GM21825 (cell line): ENCODE results near the gene PCGF3.
"Not testable (repeated sequence)": the region's sequence is repeated elsewhere in the genome, so short reads cannot be mapped to it uniquely, and the experiment has no call there.

ENCODE experiments used
- ATAC-seq: cut with Tn5 transposase; IDR thresholded peaks from one replicate; pipeline ENCODE4 v1.9.1; 2021; ENCODE audit warnings: mild to moderate bottlenecking, moderate library complexity; ENCODE audit not compliant: unreplicated experiment

Gene PCGF3

DNA sequence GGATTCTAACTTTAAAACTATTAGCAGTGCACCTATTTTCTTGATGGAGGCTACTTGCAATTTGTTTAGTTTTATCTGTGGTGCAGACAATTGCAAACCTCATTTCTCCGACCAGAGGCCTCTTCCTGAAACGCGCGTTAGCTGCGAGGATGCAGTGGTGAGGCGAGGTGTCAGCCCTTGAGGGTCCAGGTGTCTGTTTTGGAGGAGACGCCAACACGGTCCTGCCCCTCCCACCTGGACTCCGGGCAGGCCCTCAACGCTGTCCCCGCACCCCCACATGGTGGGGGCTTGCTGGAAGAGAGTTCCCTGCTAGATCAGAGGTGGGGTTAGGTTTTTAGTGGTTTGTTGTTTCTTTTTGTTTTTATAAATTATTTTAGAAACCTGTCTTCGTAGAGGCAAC, 34.4 kb downstream of the PCGF3 start:
- no peak for ATAC-seq

DNA sequence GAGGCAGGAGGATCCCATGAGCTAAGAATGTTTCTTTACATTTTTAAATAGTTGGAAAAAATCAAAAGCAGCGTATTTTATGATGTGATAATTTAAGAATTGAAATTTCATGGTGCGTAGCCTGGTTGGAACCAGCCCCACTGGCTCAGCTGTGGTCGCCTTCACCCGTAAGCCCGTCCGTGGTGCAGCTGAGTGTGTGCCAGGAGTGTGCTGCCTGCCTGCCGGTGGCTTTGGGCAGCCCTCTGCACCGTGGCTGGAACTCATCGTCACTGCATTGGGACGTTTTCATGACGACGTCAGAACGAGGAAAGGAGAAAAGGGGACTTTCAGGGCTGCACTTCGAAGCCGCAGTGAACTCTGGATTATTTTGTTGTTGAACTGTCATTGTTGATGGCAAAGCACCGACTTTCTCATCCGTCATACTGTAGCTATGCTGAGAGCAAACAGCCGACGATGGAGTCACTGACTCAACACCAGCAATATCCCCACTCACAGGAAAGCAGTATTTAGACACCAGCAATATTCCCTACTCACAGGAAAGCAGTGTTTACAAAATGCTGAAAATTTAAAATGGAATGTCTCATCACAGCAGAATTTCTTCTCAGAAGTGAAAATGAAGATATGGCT, 35.1 kb downstream of the PCGF3 start:
- ATAC-seq, result no peak

DNA sequence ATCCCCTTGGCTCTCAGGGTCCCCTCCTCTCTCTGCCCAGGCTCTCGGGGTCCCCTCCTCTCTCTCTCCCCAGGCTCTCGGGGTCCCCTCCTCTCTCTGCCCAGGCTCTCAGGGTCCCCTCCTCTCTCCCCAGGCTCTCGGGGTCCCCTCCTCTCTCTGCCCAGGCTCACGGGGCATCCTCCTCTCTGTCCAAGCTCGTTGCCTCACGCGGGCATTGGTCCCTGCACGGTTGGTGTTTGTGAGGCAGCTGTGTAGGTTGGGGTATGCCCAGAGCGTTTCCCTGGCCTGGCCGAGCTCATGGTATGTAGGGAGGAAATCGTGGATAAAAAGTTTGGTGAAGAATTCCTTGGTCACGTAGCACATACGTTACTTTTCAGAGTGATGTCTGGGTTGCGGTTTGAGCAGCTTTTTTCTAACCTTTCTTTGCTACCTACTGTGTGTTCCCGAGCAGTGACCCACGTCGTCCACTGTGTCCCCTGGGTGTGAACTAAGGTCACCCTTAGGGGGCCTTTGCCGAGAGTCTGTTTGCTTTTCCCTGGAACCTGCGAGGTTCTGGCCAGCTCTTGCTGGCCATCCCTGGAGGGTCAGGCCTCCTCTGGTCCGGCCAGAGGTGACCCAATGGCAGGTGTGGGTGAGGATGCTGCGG, 36.6 kb downstream of the PCGF3 start:
- ATAC-seq, result no peak

DNA sequence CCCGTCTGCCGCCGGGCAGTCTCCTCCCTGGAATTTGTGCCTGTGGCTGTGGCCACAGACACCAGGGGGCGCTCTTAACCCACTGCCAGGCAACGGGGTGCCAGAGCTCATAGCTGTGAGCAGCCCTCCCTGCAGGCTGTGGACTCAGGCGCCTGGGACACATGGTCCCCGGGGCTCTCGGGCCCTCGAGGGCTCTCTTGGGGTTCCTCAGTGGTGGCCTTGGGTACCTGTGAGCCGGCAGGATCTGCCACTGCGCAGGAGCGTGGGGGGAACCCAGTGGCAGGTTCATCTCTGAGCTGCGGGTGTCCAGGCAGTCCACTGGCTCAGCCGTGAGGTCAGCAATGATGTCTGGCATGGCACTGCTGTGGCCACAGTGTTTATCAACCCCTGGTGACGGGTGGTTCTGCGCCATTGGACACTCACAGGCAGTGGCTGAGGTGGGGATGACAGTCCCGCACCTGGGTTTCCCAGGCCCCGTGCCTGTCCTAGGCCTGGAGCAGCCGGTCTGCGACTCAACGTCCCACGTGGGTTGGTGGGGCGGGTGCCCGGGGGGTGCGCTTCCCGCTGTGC, 37.2 kb downstream of the PCGF3 start:
- ATAC-seq, result no peak

GRCh38 chr4:743463-744211, 38.0 kb downstream of the PCGF3 start:
- ATAC-seq, result no peak

- ATAC-seq, result no peak
These were observed 38.7 kb downstream of the PCGF3 start for GRCh38 chr4:744212-744841.

DNA sequence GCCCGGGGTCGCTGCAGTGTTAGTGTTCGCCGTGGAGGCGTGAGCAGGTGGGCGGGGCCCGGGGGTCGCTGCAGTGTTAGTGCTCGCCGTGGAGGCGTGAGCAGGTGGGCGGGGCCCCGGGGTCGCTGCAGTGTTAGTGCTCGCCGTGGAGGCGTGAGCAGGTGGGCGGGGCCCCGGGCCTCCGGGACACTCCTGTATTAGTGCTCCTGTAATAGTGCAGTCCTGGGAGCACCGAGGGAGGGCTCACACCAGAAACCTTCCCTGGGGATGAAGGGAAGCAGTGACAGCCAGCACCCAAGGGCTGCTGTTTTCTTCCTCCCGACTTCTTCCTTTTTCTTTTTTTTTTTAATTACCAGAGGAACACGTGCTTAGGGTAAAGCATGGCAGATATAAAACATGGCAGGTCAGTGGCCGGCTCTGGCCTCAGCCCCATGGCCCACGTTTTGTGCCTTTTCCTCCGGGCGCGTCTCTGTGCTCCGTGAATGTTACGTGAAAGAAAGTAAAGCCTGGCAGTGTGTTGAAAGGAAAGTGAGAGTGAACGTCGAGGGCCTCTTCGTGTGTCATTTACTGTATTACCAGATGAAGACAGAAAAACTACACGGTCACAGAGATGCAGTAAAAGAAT, 42.0 kb downstream of the PCGF3 start:
- no peak for ATAC-seq

DNA sequence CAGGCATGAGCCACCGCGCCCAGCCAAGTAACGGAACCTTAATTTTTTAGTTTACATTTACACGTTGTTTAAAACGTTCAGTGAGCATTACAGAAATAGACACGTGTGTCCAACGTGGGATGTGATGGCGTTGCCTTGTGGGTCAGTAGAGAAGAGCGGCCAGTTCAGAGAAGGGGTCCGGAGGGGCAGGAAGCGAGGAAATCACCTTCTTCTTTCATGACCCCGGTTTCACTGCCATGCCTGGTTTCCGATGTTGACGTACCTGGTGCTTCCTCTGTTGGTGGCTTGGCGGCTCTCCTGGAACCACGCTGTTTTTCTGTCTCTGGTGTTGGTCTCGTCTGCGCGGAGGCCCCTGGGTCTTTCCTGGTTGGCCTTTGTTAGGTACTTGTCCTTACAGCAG, 42.8 kb downstream of the PCGF3 start:
- ATAC-seq, result no peak

DNA sequence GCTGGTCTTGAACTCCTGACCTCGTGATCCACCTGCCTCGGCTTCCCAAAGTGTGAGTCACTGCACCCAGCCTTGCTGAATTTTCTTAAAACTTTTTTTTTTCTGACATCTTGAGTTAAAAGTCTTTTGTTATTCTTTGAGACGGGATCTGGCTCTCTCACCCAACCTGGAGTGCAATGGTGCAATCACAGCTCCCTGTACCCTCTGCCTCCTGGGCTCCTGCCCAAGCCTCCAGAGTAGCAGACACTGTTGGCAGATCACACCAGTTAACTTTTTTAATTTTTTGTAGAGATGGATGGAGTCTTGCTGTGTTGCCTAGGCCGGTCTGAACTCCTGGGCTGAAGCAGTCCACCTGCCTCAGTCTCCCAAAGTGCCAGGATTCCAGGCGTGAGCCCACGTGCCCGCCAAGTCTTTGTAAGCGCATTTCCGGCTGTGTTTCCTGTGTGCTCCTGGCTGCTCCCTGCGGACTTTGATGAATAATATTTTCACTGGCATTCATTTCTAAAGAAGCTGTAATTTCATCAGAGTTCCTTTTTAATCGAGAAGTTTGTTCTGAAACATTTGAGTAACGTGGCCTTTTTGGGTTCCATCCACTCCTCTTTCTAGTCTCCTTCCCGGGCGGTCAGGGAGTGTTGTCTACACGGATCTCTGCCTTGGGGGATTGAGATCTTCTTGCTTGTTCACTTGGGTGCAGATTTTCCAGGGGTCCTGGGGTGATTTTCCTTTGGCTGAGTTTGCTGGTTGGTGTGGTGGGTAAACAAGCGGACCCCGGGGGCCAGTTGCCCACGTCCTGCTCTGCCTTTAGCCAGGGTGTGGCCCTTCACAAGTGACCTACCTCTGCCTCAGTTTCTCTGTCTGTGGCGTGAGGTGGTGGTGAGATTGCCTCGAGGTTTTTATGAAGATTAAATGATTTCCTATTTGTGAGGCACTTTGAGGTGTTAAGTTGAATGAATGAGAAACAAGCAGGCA, 44.4 kb downstream of the PCGF3 start:
- no peak for ATAC-seq

- no peak for ATAC-seq
These were observed 46.0 kb downstream of the PCGF3 start for GRCh38 chr4:751676-752075.

DNA sequence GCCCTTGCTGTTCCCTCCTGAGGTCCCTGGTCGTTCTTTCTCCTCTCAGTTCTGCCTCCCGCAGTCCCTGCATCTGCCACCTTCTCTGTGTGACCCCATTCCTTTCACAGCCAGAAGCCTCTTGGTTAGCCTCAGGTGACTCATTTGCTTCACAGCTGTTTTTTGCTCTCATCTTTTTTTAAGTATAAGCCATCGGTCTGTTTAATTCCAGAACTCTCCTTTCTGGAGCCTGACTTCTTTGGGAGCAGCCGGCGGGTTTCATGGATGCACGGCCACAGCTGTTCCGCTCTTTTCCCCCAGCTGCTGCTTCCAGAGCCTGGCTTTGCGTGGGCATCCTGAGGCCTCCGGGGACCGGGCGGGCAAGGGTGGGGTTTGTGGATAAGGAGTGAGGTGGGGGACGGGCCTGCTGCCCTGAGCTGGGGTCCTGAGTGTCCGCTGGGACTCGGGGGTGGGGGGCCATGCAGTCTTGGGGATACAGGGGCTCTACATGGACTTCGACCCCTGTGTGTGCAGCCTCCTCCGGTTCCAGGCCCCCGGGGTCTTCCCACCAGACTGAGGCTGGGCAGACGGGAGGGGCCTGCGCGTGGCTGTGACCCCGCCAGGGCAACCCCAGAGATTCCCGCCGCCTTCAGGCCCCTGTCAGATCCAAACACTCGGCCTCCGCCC, 46.7 kb downstream of the PCGF3 start:
- no peak for ATAC-seq

- ATAC-seq, result not testable (repeated sequence)
These were observed 47.6 kb downstream of the PCGF3 start for GRCh38 chr4:753186-753585.

DNA sequence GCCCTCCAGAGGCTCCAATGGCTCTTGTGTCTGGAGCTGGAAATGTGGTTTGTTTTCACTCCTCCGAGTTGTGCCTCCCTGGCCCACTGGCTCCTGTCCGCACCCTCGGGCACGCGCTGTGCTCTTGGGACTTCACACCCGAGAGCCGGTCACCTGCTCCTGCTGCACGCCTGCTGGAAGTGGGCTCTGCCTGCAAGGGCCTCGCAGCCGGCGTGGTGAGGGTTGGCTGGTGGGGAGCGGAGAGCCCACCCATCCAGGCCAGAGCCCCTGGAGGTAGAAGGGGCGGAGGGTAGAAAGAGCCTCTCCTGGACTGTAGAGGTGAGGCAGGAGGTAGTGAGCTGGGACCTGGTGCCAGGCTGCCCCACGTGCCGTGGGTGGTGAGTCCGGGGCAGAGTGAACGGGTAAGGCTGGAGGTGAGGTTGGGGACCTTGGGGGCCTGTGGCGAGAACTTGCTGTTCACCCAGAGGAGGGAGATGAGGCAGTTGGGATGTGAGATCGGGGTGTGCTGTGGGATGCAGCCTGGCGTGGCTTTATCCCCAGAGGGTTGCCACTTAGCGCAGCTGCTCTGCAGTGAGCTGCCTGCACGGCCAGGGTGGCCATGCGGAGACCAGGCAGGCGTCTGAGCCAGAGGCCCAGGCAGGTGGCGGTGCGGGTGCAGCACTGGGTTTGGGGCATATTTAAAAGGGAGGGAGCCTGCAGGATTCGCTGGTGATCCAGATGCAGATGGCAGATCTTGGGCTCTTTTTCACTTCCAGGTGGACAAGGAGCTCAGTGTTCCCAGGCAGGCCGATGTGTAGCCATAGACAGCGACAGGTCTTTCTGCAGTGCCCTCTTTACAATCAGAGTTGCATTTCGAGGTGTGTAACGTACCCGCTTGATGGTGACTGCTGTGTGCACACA, 48.8 kb downstream of the PCGF3 start:
- ATAC-seq, result no peak

- ATAC-seq, result no peak
These were observed 51.5 kb downstream of the PCGF3 start for GRCh38 chr4:757111-757510.

DNA sequence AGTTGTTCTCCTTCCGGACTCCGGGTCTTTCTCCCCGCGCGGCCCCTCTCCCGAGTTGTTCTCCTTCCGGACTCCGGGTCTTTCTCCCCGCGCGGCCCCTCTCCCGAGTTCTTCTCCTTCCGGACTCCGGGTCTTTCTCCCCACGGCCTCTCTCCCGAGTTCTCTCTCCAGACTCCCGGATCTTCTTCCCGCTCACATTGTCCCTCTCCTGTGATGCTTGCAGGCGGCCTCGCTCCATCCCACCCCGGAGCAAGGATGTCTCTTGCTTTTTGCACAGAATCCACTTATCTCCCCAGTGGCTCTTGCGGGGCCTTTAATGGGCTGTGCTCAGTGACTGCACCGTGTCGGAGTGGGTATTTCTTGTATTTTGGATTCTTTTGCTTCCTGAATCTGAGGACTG, 54.2 kb downstream of the PCGF3 start:
- ATAC-seq, result not testable (repeated sequence)

DNA sequence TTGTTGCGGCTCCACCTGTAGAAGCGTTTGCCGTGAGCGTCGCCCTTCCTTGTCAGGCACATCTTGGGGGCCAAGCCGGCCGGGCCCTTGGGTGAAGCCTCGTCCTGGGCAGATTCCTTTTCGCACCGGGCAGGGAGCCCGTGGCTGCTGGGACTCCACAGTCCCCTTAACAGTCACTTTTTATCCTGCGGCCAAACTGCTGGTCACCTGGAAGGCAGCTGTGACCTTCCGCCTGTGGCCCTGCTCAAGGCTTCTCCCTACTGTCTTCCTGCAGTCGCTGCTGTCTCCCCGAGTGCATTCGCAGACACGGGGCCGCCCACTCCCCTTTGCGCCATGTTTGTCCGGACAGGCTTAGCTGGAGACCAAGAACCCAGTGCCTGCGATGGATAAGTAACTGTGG, 55.0 kb downstream of the PCGF3 start:
- ATAC-seq, result no peak

GRCh38 chr4:761086-761485, 55.5 kb downstream of the PCGF3 start:
- no peak for ATAC-seq

DNA sequence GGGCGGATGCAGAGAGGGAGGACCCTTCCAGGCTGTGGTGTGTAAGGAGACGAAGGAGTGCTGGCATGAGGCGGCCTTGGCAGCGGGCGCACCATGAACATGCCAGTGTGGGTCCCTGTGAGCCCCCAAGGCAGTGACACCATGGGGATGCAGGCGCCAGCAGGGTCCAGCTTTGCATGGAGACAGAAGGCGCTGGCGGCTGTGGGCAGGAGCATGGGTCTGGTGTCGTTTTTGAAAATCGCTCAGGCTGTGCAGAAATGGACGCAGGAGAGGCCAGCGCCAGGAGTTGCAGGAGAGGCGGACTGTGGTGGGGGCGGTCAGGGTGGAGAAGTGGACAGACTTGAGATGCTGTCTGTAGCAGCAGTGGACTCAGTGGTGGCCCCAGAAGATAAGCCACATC, 56.1 kb downstream of the PCGF3 start:
- no peak for ATAC-seq
